Measurements from ENCODE around the gene TH.

Gene TH

DNA sequence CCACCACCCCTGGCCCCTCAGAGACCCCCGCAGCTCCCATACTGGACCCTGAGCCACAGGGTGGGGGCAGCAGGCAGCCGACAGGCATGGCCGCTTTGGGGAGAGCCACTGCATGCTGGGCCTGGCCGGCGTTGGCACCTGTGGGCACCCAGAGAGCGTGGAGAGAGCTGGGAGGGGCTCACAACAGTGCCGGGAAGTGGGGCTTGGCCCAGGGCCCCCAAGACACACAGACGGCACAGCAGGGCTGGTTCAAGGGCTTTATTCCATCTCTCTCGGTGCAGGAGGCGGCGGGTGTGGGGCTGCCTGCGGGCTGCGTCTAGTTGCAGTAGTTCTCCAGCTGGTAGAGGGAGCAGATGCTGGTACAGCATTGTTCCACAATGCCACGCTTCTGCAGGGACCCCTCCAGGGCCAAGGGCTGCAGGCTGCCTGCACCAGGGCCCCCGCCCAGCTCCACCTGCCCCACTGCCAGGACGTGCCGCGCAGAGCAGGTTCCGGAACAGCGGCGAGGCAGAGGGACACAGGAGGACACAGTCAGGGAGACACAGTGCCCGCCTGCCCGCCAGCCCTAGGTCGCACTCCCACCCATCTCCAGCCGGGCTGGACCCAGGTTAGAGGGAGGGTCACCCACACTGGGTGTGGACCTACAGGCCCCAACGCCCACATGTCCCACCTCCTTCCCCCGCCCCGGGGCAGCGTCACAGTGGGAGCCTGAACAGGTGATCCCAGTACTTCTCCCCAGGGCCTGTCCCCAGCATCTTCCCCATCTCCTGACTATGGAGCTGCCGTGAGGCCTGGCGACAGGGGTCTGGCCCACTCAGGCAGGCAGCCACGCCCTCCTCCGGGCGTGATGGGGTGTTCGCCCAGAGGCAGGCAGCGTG is 11.8 kb downstream of the TH start:
- no peak for DNase-seq (ENCODE audit: low read depth)

GRCh38 chr11:2158966-2159365 is 12.6 kb downstream of the TH start:
- DNase-seq (ENCODE audit: low read depth): no peak

- DNase-seq (ENCODE audit: low read depth): no peak
Observed at GRCh38 chr11:2158296-2158737, 13.3 kb downstream of the TH start.

- no peak for DNase-seq (ENCODE audit: low read depth)
Observed at GRCh38 chr11:2157294-2158040, 14.1 kb downstream of the TH start.

DNA sequence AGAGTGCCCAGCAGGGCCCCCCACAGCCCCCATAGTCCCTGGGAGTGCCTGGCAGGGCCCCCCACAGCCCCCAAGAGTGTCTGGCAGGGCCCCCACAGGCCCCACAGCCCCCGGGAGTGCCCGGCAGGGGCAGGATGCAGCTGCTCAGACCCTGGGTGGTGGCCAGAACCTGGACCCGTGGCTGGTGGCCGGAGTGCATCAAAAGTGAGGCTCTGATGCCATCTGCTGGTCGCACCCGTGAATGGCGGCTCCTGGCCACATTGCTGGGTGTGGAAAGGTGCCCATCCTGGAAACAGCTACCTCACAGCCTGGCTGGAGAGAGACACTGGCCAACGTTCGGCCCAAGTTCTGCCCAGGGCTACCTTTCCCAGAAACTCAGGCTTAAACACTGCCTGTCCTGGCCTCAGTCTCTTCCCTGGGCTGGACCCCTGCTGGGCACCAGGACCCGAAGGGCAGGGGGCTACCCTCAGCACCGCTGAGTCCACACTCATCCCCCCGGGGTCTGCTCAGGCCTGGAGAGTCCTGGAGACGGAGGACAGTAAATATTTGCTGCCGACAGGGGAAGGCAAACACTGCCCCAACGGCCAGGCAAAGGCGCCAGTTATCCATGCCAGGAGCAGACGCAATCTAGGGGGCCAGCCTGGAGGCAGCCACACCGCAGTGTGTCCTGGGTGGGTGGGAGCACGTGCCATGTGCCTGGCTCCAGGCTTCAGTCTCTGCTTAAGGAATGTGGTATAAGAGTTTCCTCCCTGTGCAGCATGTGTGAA is 15.0 kb downstream of the TH start:
- peak; percentile 36 for DNase-seq (ENCODE audit: low read depth)

- no peak for DNase-seq (ENCODE audit: low read depth)
Observed at GRCh38 chr11:2155511-2155910, 16.1 kb downstream of the TH start.

DNA sequence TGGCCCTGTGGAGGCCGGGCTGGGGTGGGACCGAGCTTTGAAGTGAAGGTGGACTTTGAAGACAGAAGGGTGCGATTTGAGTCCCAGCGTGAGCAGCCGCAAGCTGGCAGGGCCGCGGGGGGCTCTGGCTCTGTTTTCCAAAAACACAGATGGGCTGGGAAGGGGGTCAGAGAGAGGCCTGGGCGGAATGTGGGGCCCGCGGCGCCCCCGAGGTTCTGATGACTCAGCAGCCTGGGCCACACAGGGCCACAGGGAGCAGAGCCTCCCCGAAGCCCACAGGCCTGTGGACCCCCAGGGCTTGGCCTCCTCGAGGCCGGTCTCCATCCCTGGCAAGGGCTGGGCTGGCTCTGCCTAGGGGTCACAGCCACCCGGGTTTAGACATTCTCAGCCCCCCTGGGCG is 16.7 kb downstream of the TH start:
- DNase-seq (ENCODE audit: low read depth): no peak

- no peak for DNase-seq (ENCODE audit: low read depth)
Observed at GRCh38 chr11:2154195-2154585, 17.4 kb downstream of the TH start.

- DNase-seq (ENCODE audit: low read depth): no peak
Observed at GRCh38 chr11:2153581-2154194, 17.9 kb downstream of the TH start.

DNA sequence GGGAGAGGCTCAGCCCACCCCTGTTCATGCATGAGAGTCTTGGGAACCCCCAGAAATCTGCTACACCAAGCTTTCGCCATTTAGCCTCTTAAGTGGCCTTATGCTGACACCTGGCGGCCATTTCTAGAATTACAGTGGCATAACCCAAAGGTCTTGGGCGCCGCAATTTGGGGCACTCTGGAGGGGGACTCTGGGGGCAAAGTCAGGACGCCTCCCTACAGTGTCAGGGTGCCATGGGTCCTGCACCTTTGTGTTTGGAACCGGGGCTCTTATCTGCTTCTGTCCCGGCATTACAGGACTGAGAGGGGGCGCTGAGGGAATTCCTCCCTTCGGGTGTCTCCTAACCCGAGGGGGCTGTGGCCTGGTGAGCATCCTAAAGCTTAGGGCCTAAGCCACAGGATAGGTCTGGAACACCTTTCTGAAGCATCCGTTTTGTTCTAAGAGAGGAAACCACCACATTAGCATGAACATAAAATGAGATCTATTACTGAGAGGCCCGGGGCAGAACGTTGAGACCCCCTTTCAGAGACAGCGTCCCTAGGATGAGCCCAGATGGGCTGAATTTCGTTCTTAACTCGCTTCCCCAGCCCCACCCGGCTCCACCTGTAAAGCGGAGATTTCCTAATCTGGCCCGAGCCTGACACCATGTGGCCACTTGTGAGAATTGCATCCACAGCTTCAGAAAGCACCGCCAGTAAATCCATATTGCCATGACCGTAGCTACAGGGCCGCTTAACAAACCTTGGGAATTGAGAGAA is 19.9 kb downstream of the TH start:
- peak; percentile 68 for DNase-seq (ENCODE audit: low read depth)

- DNase-seq (ENCODE audit: low read depth): no peak
Observed at GRCh38 chr11:2149864-2150847, 21.5 kb downstream of the TH start.

DNA sequence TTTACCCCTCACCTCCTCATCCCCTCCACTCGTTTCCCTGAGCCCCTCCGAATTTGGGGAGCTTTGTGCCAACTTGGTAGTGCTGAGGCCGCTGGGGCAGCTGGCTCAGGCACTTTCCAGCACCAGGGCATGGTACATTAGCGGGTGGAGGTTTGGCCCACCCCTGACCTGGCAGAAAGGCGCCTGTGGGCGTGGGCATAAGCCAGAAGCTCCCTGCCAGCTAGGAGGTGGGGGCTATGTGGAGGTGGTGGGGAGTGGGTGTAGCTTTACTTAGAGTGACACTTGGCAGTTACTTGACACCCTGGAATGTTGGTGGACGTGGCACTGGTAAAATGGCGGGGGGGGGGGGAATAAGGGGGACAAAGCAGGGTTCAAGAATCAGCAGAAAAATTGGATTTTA is 22.2 kb downstream of the TH start:
- DNase-seq (ENCODE audit: low read depth): no peak

GRCh38 chr11:2148595-2148994 is 23.0 kb downstream of the TH start:
- no peak for DNase-seq (ENCODE audit: low read depth)

DNA sequence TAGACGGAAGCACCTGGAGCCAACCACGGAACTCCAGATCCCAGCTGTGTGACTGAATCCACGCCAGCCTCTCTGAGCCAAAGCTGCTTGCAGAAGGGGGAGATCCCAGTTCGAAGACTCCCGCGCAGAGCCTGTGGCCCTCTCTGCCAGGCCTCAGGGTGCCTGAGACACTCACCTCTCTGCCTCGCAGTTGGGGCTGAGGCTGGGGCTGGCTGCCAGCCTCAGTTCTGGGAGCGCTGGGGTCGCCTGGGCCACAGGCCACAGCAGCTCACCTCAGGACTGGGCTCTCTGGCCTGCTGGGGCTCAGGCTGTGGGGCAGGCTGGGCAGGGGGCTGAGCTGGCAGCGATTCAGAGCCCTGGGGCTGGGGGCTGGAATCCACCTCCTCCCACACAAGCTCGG is 24.2 kb downstream of the TH start:
- no peak for DNase-seq (ENCODE audit: low read depth)

DNA sequence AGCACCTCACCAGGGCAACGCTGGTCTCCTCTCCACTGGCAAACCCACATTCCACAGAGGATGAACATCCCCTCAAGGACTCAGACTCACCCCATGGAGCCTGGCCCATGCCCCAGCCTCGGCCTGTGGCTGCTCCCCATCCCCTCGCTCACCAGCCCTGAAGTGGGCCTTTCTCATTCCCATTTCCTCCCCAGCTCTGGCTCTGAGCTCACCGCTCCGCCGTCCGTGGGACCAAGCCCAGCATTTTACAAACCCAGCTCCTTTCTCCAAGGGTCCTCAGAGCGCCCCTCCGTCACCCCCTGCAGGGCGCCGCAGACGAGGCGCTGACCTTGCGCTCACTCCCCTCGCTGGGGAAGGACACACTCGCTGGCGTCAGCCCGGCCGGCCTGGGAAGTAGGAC is 25.6 kb downstream of the TH start:
- no peak for DNase-seq (ENCODE audit: low read depth)

DNA sequence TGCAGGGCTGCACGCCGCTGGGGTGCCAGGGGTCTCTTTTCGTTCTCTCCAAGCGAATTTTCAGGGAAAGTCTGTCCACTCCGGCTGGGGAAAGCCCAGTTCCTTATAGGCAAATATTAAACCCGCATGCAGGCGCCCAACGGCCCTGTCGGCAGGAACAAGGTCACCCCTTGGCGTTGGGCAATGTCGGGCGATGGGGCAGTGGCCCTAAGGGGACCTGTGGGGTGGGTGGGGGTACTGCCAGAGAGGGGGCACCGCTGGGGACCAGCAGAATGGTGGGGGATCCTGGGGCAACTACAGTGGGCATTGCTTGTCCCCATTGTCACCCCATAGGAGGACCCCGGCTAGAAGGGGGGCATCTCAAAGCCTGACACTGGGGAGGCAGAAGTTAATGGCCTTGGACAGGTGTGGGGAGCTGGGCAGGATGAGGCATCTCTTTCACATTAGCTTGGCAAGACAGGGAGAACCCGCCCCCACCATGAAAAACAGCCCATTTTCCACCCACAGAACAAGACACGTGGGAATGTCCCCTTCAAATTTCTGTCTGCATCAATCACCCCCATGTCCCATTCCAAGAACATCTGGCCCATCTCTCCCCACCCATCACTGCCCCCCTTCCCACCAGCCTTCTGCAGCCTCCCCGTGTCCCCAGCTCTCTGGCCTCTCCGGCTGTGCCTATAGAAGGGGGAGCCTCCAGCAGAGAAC is 26.9 kb downstream of the TH start:
- DNase-seq (ENCODE audit: low read depth): no peak

DNA sequence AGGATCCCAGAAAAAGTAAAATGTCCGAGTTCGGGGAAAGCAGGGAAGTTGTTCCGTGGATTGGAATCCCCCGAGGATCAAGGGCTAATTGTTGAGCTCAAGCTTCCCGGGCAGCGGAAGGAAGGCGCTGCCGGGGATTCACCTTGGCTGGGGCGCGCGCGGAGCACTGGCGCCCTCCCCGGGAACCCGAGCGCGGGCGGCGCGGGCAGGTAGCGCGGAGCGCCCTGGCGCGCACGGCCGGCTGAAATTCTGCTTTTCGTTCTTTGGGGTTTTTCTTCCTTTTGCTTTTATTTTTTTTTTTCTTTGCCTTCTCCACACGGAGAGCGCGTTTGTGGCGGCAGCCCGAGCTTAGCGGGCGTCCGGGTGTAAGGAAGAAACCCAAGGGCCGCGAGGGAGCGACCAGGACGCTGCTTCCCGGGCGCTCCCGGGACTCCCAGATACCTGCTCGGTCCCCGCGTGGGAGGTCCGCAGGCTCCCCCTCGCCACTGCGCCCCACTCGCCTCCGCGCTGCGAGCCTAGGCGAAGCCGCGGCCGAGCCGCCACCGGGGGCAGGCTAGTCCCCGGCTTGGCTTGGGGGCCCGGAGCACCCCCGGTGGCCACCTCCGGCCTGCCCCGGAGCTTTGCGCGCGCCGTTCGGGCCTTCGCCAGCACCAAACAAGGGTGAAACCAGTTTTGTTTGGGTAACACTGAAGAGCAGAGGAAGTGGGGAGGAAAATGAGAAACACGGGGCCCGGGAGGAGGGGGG is 27.6 kb downstream of the TH start:
- DNase-seq (ENCODE audit: low read depth): no peak

DNA sequence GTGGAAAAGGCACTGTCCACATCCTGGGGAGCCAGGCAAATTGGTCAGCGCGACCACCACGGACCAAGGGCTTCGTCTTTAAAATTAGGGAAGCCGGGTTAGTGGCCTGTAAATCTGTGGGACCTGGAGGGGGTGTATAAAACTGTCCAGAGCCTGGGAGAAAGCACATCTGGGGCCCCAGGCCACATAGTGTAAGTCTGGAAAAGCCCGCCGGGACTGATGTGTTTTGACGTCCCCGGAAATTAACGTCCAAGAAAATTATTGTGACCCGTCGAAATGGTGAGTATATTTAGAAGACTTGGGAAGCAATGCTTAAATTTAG is 28.2 kb downstream of the TH start:
- DNase-seq (ENCODE audit: low read depth): no peak

GRCh38 chr11:2142762-2143202 is 28.8 kb downstream of the TH start:
- no peak for DNase-seq (ENCODE audit: low read depth)
